BJ (cell line): ENCODE data around the gene NPTX1. TPM values are rescaled to one million over a fixed set of nuclear protein-coding genes. Genes with fewer than 3 reads are reported as not detected.

Source experiments
- CTCF ChIA-PET: fragments of 350-600 bp; formaldehyde crosslinking; extraction: SDS; loops from one replicate; lab custom pipeline; 2021; ENCODE audit warnings: antibody characterized with exemption, inconsistent platforms; lab: Yijun Ruan, JAX
- POLR2A ChIA-PET: fragments of 300-600 bp; sonication (Branson Sonifier 250); formaldehyde crosslinking; extraction: SDS; loops from one replicate; lab custom pipeline; 2021; ENCODE audit warnings: antibody characterized with exemption; lab: Charles Lee
- DNase-seq: peaks from one replicate; pipeline ENCODE4 v3.0.0-alpha.2; 2011; ENCODE audit warnings: low read depth
- H3K27me3 ChIP-seq: 2 replicates; pipeline ENCODE4 v1.6.0; 2011; ENCODE audit warnings: low read length; ENCODE audit not compliant: control insufficient read depth, insufficient read depth
- H3K36me3 ChIP-seq: 2 replicates; pipeline ENCODE4 v1.5.1; 2011; ENCODE audit warnings: low read length; ENCODE audit not compliant: control insufficient read depth, insufficient read depth
- H3K4me3 ChIP-seq: 2 replicates; pipeline ENCODE4 v1.5.1; 2011; ENCODE audit warnings: low read depth, mild to moderate bottlenecking, control low read depth, low read length
- CTCF ChIP-seq: IDR thresholded peaks from 2 replicates; pipeline ENCODE4 v1.5.1; 2011; ENCODE audit warnings: low read depth, mild to moderate bottlenecking, control low read depth, inconsistent platforms, low read length, moderate library complexity; ENCODE audit not compliant: insufficient read depth
- polyA plus RNA-seq: library from polyadenylated mRNA; depleted of rRNA; stranded (reverse); fragments of >200 nt; gene quantifications from 2 replicates; pipeline ENCODE4 v1.2.3, GENCODE V29; 2011

Gene NPTX1
- polyA plus RNA-seq, 1 experiment, result 0.43 TPM

GRCh38 chr17:80443498-80443897 lies 32.9 kb downstream of the NPTX1 start:
- DNase-seq, result no peak
- H3K27me3 ChIP-seq, result peaks cover 12% of the 10 kb centered on the region
- H3K36me3 ChIP-seq, result no peaks in the 10 kb centered on the region
- ChIA-PET POLR2A (no interaction called here), CTCF (interaction anchor here (0.7 kb wide), 1 partner anchor 16 kb away, joined by 3 read pairs; no protein-coding TSS in a partner anchor)
- no peak for TF ChIP-seq CTCF
- no peak overlapping the region for H3K4me3 ChIP-seq

GRCh38 chr17:80442764-80443163 lies 33.6 kb downstream of the NPTX1 start:
- no peak overlapping the region for H3K4me3 ChIP-seq
- H3K36me3 ChIP-seq, result no peaks in the 10 kb centered on the region
- CTCF ChIA-PET, result interaction anchor here (0.7 kb wide), 1 partner anchor 16 kb away, joined by 3 read pairs; no protein-coding TSS in a partner anchor
- peaks cover 12% of the 10 kb centered on the region for H3K27me3 ChIP-seq
- TF ChIP-seq CTCF, result no peak
- POLR2A ChIA-PET, result no interaction called here
- no peak for DNase-seq

- TF ChIP-seq CTCF, result no peak
- H3K36me3 ChIP-seq, result no peaks in the 10 kb centered on the region
- DNase-seq, result no peak
- peaks cover 12% of the 10 kb centered on the region for H3K27me3 ChIP-seq
- ChIA-PET CTCF (no interaction called here), POLR2A (no interaction called here)
- H3K4me3 ChIP-seq, result no peak overlapping the region
These were observed 34.1 kb downstream of the NPTX1 start for GRCh38 chr17:80442323-80442659.

GRCh38 chr17:80441598-80442322 lies 34.6 kb downstream of the NPTX1 start:
- Histone ChIP-seq H3K36me3 (no peaks in the 10 kb centered on the region), H3K4me3 (no peak overlapping the region), H3K27me3 (peaks cover 12% of the 10 kb centered on the region)
- ChIA-PET CTCF (interaction anchor here (2.3 kb wide), 1 partner anchor 15 kb away, joined by 9 read pairs; no protein-coding TSS in a partner anchor), POLR2A (no interaction called here)
- DNase-seq, result no peak
- TF ChIP-seq CTCF, result no peak

GRCh38 chr17:80441133-80441578 lies 35.3 kb downstream of the NPTX1 start:
- no peak for TF ChIP-seq CTCF
- POLR2A ChIA-PET, result no interaction called here
- CTCF ChIA-PET, result interaction anchor here (2.3 kb wide), 1 partner anchor 14 kb away, joined by 9 read pairs; no protein-coding TSS in a partner anchor
- Histone ChIP-seq H3K4me3 (no peak overlapping the region), H3K27me3 (peaks cover 9% of the 10 kb centered on the region), H3K36me3 (no peaks in the 10 kb centered on the region)
- DNase-seq, result no peak
